GM13977 (cell line): ENCODE data around the gene PDE4B.

Experiments
- DNase-seq: peaks from one replicate; pipeline ENCODE4 v3.0.0; 2012; ENCODE audit warnings: low spot score
- CTCF ChIP-seq: IDR thresholded peaks from 2 replicates; pipeline ENCODE4 v1.5.1; 2012; ENCODE audit warnings: mild to moderate bottlenecking, control low read depth; ENCODE audit not compliant: insufficient read depth; ENCODE audit errors: extremely low read depth, missing control alignments
- in situ Hi-C: fragments of 300-500 bp; cut with MboI; formaldehyde crosslinking; loops from one replicate; pipeline ENCODE4 v1.12.0; 2022; ENCODE audit warnings: low sequenced_read_pairs, low pct_unique_long_range_greater_than_20kb, mixed read lengths, inconsistent platforms; ENCODE audit not compliant: unreplicated experiment

PDE4B gene

GRCh38 chr1:66368261-66368660 is 575.6 kb downstream of the PDE4B start:
- TF ChIP-seq CTCF: no peak
- in situ Hi-C loops: no loop called here
- DNase-seq: no peak

GRCh38 chr1:66370462-66370971 is 577.8 kb downstream of the PDE4B start:
- DNase-seq: no peak
- in situ Hi-C loops: loop anchor here (10.0 kb wide), 1 partner anchor 64 kb away; no protein-coding TSS in a partner anchor

GRCh38 chr1:66371233-66372005 is 578.7 kb downstream of the PDE4B start:
- no peak for DNase-seq
- in situ Hi-C loops: loop anchor here (10.0 kb wide), 1 partner anchor 63 kb away; no protein-coding TSS in a partner anchor
- TF ChIP-seq CTCF: no peak

More at GRCh38 chr1:66370462-66370971, 577.8 kb downstream of the PDE4B start:
- TF ChIP-seq CTCF: no peak

- no peak for TF ChIP-seq CTCF
- in situ Hi-C loops: loop anchor here (10.0 kb wide), 1 partner anchor 62 kb away; no protein-coding TSS in a partner anchor
- DNase-seq: no peak
Observed at GRCh38 chr1:66372522-66373101, 579.9 kb downstream of the PDE4B start.

GRCh38 chr1:66373157-66373591 is 580.5 kb downstream of the PDE4B start:
- no peak for TF ChIP-seq CTCF
- in situ Hi-C loops: loop anchor here (10.0 kb wide), 1 partner anchor 62 kb away; no protein-coding TSS in a partner anchor

GRCh38 chr1:66374148-66374547 is 581.5 kb downstream of the PDE4B start:
- DNase-seq: no peak
- in situ Hi-C loops: loop anchor here (10.0 kb wide), 1 partner anchor 61 kb away; no protein-coding TSS in a partner anchor
- no peak for TF ChIP-seq CTCF

More at GRCh38 chr1:66373157-66373591, 580.5 kb downstream of the PDE4B start:
- no peak for DNase-seq
